PC-3 (cell line): ENCODE results near the gene LRP5. TPM values are rescaled to one million over a fixed set of nuclear protein-coding genes. Genes with fewer than 3 reads are reported as not detected.
A peak's percentile ranks its signal among the peaks of the same experiment; 100 is the strongest.

Source experiments
- ATAC-seq: fragments of 200-7000 bp; cut with Tn5 transposase; 2 replicates; pipeline ENCODE4 v1.9.1; 2020; ENCODE audit warnings: mild to moderate bottlenecking, moderate library complexity
- BruUV-seq: library from RNA; stranded (reverse); fragments of 400-500 nt; replicated peaks from 2 replicates; lab custom pipeline; 2021; lab: Mats Ljungman, UMichigan
- CTCF ChIA-PET: fragments of 300-600 bp; sonication (Branson Sonifier 250); formaldehyde crosslinking; loops from one replicate; lab custom pipeline; 2022; ENCODE audit warnings: antibody characterized with exemption; lab: Charles Lee
- POLR2A ChIA-PET: fragments of 300-600 bp; sonication (Branson Sonifier 250); formaldehyde crosslinking; loops from one replicate; lab custom pipeline; 2022; ENCODE audit warnings: antibody characterized with exemption; ENCODE audit not compliant: unreplicated experiment; lab: Charles Lee
- DNase-seq: peaks from one replicate; pipeline ENCODE4 v3.0.0-alpha.2; 2015
- H2AFZ ChIP-seq: fragments of 300-600 bp; sonication (generic); 2 replicates; pipeline ENCODE4 v1.6.0; 2016; ENCODE audit warnings: antibody characterized with exemption, low read length
- H3F3A ChIP-seq: fragments of 300-600 bp; sonication (generic); one replicate; pipeline ENCODE4 v1.6.0; 2017; ENCODE audit warnings: antibody characterized with exemption, low read length, control low read depth, mild to moderate bottlenecking; ENCODE audit not compliant: unreplicated experiment
- H3K27ac ChIP-seq: fragments of 300-600 bp; sonication (generic); 2 replicates; pipeline ENCODE4 v1.5.1; 2016; ENCODE audit warnings: mild to moderate bottlenecking, low read length
- H3K27me3 ChIP-seq: fragments of 300-600 bp; sonication (generic); 2 replicates; pipeline ENCODE4 v1.6.1; 2016; ENCODE audit warnings: low read length, mixed read lengths
- H3K36me3 ChIP-seq: fragments of 300-600 bp; sonication (generic); 2 replicates; pipeline ENCODE4 v1.6.1; 2016; ENCODE audit warnings: low read depth, mixed run types, low read length, mixed read lengths
- H3K4me1 ChIP-seq: fragments of 300-600 bp; sonication (generic); 2 replicates; pipeline ENCODE4 v1.5.1; 2016; ENCODE audit warnings: low read length; ENCODE audit not compliant: insufficient read depth
- H3K4me2 ChIP-seq: fragments of 300-600 bp; sonication (generic); 2 replicates; pipeline ENCODE4 v1.6.0; 2016; ENCODE audit warnings: low read length
- H3K4me3 ChIP-seq: fragments of 300-600 bp; sonication (generic); 2 replicates; pipeline ENCODE4 v1.5.1; 2016; ENCODE audit warnings: mild to moderate bottlenecking, low read length, mixed read lengths
- H3K79me2 ChIP-seq: fragments of 300-600 bp; sonication (generic); 2 replicates; pipeline ENCODE4 v1.6.1; 2017; ENCODE audit warnings: low read length, mixed read lengths
- H3K9ac ChIP-seq: fragments of 300-600 bp; sonication (generic); 2 replicates; pipeline ENCODE4 v1.6.0; 2016; ENCODE audit warnings: mild to moderate bottlenecking, low read length
- H3K9me2 ChIP-seq: fragments of 300-600 bp; sonication (generic); replicated peaks from 2 replicates; pipeline ENCODE4 v1.6.1; 2016; ENCODE audit warnings: mixed run types, low read length, mixed read lengths
- H3K9me3 ChIP-seq: fragments of 300-600 bp; sonication (generic); 2 replicates; pipeline ENCODE4 v1.6.1; 2016; ENCODE audit warnings: low read length, mixed read lengths
- H4K20me1 ChIP-seq: fragments of 300-600 bp; sonication (generic); 2 replicates; pipeline ENCODE4 v1.6.1; 2016; ENCODE audit warnings: low read length, mixed read lengths
- EZH2 ChIP-seq: fragments of 300-600 bp; sonication (generic); IDR thresholded peaks from one replicate; pipeline ENCODE4 v1.6.1; 2017; ENCODE audit warnings: antibody characterized with exemption, mild to moderate bottlenecking, low read length; ENCODE audit not compliant: unreplicated experiment
- EZH2phosphoT487 ChIP-seq: fragments of 300-600 bp; sonication (generic); IDR thresholded peaks from 2 replicates; pipeline ENCODE4 v1.6.1; 2018; ENCODE audit warnings: mild to moderate bottlenecking, antibody characterized with exemption, low read length, borderline replicate concordance
- intact Hi-C: fragments of 100-400 bp; cut with micrococcal nuclease; formaldehyde crosslinking; loops from 2 replicates; pipeline ENCODE4 v1.9.0; 2023
- total RNA-seq: library from RNA; depleted of rRNA; stranded (reverse); fragments of >200 nt; gene quantifications from 2 replicates; pipeline ENCODE4 v1.2.3, GENCODE V29; 2014
- TF ChIP-seq, protein P1 (sequence below): fragments of 300-600 bp; sonication (generic); conservative IDR thresholded peaks from 2 replicates; pipeline ENCODE4 v1.5.1; 2017; ENCODE audit warnings: antibody characterized with exemption, low read depth, mild to moderate bottlenecking, low read length

LRP5 gene
- total RNA-seq, 1 experiment from 2014 or later, result 64.3 TPM

DNA sequence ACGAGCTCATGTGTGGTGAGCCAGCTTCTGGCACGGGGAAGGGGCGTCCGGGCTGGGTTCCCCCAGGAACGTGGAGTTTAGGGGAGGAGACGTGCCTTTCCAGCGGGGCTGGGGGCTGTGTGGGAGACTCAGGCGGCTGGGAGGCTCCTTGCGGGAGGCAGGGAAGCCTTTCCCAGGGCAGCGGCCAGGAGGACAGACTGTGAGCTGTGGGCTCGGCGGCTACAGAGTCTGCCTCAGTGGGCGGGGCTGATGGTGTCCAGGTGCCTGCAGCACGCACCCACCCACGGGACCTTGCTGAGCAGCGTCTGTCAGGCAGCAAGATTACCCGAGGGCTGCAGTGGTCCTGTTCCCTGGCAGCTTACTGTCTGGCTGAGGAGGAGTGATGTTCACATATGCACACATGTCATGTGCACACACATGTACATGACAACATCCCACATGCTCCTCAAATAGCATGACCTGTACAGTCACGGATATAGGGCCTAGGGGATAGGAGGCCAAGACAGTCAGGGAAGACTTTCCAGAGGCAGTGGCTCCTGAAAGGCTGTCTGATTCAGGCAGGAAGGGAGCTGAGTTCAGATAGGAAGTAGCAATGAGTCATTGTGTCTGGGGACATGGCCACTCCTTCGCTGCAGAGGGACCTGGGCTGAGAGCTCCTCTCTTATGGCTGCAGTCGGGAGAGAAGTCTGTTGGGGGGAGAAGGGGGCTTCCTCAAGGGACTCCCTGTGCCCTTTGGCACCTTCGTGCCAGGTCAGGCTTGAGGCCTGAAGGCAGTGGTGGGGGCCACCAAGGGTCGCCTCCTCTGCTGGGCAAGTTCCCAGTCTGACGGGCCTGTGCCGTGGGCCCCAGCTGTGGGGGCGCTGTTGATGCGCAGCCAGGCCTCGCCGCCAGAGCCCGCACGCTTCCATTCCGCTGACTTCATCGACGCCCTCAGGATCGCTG is 124.9 kb downstream of the LRP5 start:
- intact Hi-C loops, result loop anchor here (10.0 kb wide), 1 partner anchor 52 kb away; no protein-coding TSS in a partner anchor
- Histone ChIP-seq H2AFZ (no peak overlapping the region), H3F3A (no peaks in the 10 kb centered on the region), H4K20me1 (no peaks in the 10 kb centered on the region), H3K9ac (no peak overlapping the region), H3K79me2 (no peaks in the 10 kb centered on the region), H3K36me3 (peaks cover 30% of the 10 kb centered on the region), H3K4me1 (peaks cover 14% of the 10 kb centered on the region), H3K9me2 (no peaks in the 10 kb centered on the region), H3K27me3 (no peaks in the 10 kb centered on the region), H3K9me3 (no peaks in the 10 kb centered on the region), H3K4me2 (peak overlapping the region; percentile 26), H3K27ac (no peak overlapping the region), H3K4me3 (no peak overlapping the region)
- peak; percentile 96 for ATAC-seq
- ChIA-PET CTCF (interaction anchor here (0.6 kb wide), 1 partner anchor 55 kb away, joined by 5 read pairs; no protein-coding TSS in a partner anchor), POLR2A (interaction anchor here (0.6 kb wide), 1 partner anchor 316 kb away, joined by 4 read pairs; no protein-coding TSS in a partner anchor)
- no peak for TF ChIP-seq EZH2
- TF ChIP-seq, protein P1, sequence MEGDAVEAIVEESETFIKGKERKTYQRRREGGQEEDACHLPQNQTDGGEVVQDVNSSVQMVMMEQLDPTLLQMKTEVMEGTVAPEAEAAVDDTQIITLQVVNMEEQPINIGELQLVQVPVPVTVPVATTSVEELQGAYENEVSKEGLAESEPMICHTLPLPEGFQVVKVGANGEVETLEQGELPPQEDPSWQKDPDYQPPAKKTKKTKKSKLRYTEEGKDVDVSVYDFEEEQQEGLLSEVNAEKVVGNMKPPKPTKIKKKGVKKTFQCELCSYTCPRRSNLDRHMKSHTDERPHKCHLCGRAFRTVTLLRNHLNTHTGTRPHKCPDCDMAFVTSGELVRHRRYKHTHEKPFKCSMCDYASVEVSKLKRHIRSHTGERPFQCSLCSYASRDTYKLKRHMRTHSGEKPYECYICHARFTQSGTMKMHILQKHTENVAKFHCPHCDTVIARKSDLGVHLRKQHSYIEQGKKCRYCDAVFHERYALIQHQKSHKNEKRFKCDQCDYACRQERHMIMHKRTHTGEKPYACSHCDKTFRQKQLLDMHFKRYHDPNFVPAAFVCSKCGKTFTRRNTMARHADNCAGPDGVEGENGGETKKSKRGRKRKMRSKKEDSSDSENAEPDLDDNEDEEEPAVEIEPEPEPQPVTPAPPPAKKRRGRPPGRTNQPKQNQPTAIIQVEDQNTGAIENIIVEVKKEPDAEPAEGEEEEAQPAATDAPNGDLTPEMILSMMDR, result no peak
- TF ChIP-seq EZH2phosphoT487, result no peak
- DNase-seq, result peak; percentile 80
- no TSS peak for BruUV-seq

DNA sequence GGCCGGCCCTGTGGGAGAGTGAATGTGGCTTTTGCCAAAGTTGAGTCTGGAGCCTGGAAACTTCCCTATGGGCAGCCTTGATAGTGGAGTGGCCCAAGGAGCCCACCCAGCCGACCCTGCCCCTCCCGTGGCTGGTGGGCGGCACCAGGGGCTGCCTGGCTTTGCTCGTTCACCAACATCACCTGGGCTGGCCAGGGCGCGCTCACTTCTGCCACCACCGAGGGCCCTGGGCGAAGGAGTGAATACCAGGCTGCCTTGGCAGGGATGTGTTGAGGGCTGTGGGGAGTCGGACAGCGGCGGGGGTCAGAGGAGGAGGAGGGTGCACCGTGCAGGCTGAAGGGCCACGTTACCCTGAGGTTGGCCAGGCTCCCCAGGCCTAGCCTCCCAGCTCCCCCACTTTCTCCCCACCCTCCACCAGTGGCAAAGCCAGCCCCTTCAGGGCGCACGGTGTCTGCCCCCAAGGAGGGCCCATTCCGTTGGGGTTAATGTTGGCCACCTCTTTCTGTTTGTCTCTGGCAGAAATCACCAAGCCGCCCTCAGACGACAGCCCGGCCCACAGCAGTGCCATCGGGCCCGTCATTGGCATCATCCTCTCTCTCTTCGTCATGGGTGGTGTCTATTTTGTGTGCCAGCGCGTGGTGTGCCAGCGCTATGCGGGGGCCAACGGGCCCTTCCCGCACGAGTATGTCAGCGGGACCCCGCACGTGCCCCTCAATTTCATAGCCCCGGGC is 125.7 kb downstream of the LRP5 start:
- DNase-seq (no peak), ATAC-seq (no peak)
- no peak overlapping the region for H3K4me2 ChIP-seq
- intact Hi-C loops, result loop anchor here (10.0 kb wide), 1 partner anchor 53 kb away; no protein-coding TSS in a partner anchor
- H3K9me2 ChIP-seq, result no peaks in the 10 kb centered on the region
- peaks cover 14% of the 10 kb centered on the region for H3K4me1 ChIP-seq
- BruUV-seq, result no TSS peak
- H3F3A ChIP-seq, result no peaks in the 10 kb centered on the region
- no peaks in the 10 kb centered on the region for H3K9me3 ChIP-seq
- H4K20me1 ChIP-seq, result no peaks in the 10 kb centered on the region
- ChIA-PET CTCF (interaction anchor here (0.6 kb wide), 1 partner anchor 56 kb away, joined by 5 read pairs; no protein-coding TSS in a partner anchor), POLR2A (no interaction called here)
- no peak overlapping the region for H3K27ac ChIP-seq
- no peaks in the 10 kb centered on the region for H3K27me3 ChIP-seq
- H2AFZ ChIP-seq, result no peak overlapping the region
- peaks cover 35% of the 10 kb centered on the region for H3K36me3 ChIP-seq
- H3K9ac ChIP-seq, result no peak overlapping the region
- H3K79me2 ChIP-seq, result no peaks in the 10 kb centered on the region
- no peak overlapping the region for H3K4me3 ChIP-seq
- TF ChIP-seq EZH2phosphoT487, result no peak
- no peak for TF ChIP-seq EZH2
- TF ChIP-seq, protein P1, result no peak
